K562 (cell line): ENCODE measurements around the gene TK1. TPM values are rescaled to one million over a fixed set of nuclear protein-coding genes. Genes with fewer than 3 reads are reported as not detected.

Source experiments
- CREBBP ChIP-seq: IDR thresholded peaks from one replicate; pipeline ENCODE4 v1.6.1; 2012; ENCODE audit warnings: low read depth, mild to moderate bottlenecking, control low read depth, inconsistent platforms, low read length
- CXXC5 ChIP-seq: fragments of 250-450 bp; sonication (Bioruptor Pico); IDR thresholded peaks from 2 replicates; pipeline ENCODE4 v1.8.0; 2022; ENCODE audit warnings: inconsistent platforms, mild to moderate bottlenecking, moderate library complexity
- GATA2 ChIP-seq: sonication (generic); formaldehyde crosslinking; IDR thresholded peaks from 2 replicates; pipeline ENCODE4 v1.4.0; 2020; ENCODE audit warnings: mild to moderate bottlenecking, missing genetic modification reagents
- ILF3 ChIP-seq: fragments of 450-650 bp; IDR thresholded peaks from 2 replicates; pipeline ENCODE4 v1.6.1; 2018; ENCODE audit warnings: antibody characterized with exemption, mild to moderate bottlenecking, moderate library complexity, borderline replicate concordance
- KLF6 ChIP-seq: fragments of 250-450 bp; sonication (Bioruptor Pico); IDR thresholded peaks from 2 replicates; pipeline ENCODE4 v1.4.0; 2020; ENCODE audit warnings: mild to moderate bottlenecking, moderate library complexity, borderline replicate concordance
- MYC ChIP-seq, 2 experiments: fragments of 250-450 bp in 1 of 2; sonication (Bioruptor Pico) in 1 of 2; IDR thresholded peaks; 2 replicates each; pipeline versions ENCODE4 v1.5.1 to v1.6.1; 2012 to 2021; ENCODE audit warnings: low read depth in 2 of 2, borderline replicate concordance in 1 of 2, improper control_type of control experiment in 1 of 2, low read length in 1 of 2, mild to moderate bottlenecking in 1 of 2, moderate library complexity in 1 of 2
- PATZ1 ChIP-seq: fragments of 250-450 bp; sonication (Bioruptor Pico); IDR thresholded peaks from 2 replicates; pipeline ENCODE4 v1.5.0; 2020; ENCODE audit warnings: mild to moderate bottlenecking, borderline replicate concordance
- PKNOX1 ChIP-seq: fragments of 450-650 bp; IDR thresholded peaks from 2 replicates; pipeline ENCODE4 v1.6.1; 2016
- SMARCC2 ChIP-seq: fragments of 450-650 bp; IDR thresholded peaks from 2 replicates; pipeline ENCODE4 v1.6.1; 2017; ENCODE audit warnings: antibody characterized with exemption, moderate library complexity, mild to moderate bottlenecking, low read depth
- TAF7 ChIP-seq: fragments of 450-650 bp; IDR thresholded peaks from 2 replicates; pipeline ENCODE4 v1.6.1; 2016; ENCODE audit warnings: missing genetic modification characterization, missing compliant biosample characterization
- TGIF2 ChIP-seq: sonication (generic); formaldehyde crosslinking; IDR thresholded peaks from 2 replicates; pipeline ENCODE4 v1.8.1; 2022; ENCODE audit warnings: mild to moderate bottlenecking, missing genetic modification reagents, moderate library complexity
- ZBTB34 ChIP-seq: fragments of 250-450 bp; sonication (Bioruptor Pico); IDR thresholded peaks from 2 replicates; pipeline ENCODE4 v1.8.0; 2021; ENCODE audit warnings: mild to moderate bottlenecking, moderate library complexity
- ZMIZ1 ChIP-seq, 2 experiments: fragments of 150-350 bp in 1 of 2; IDR thresholded peaks; 2 replicates each; pipeline ENCODE4 v1.6.1; 2012 to 2016; ENCODE audit warnings: low read depth in 2 of 2, low read length in 2 of 2, mild to moderate bottlenecking in 1 of 2, moderate library complexity in 1 of 2
- ZNF175 ChIP-seq: fragments of 200-800 bp; sonication (Bioruptor generic); IDR thresholded peaks from 2 replicates; pipeline ENCODE4 v1.6.1; 2016; ENCODE audit warnings: low read depth, mild to moderate bottlenecking, missing genetic modification characterization, missing compliant biosample characterization
- ZNF639 ChIP-seq, 2 experiments: fragments of 200-800 bp in 1 of 2; sonication (Bioruptor generic) in 1 of 2; sonication (generic) in 1 of 2; formaldehyde crosslinking in 1 of 2; IDR thresholded peaks in 1 of 2; conservative IDR thresholded peaks in 1 of 2; 2 replicates each; pipeline versions ENCODE4 v1.5.0 to v1.6.1; 2016 to 2020; ENCODE audit warnings: missing compliant biosample characterization in 1 of 2, missing genetic modification characterization in 1 of 2, missing genetic modification reagents in 1 of 2
- polyA plus RNA-seq, 8 experiments: library from polyadenylated mRNA; depleted of rRNA in 4 of 8; stranded (reverse) in 5 of 8; unstranded in 3 of 8; fragments of >200 nt; fragmentation: Nextera tagmentation in 2 of 8; fragmentation: Illumina TruSeq in 1 of 8; extraction: Ambion mirVana in 2 of 8; extraction: Trizol in 1 of 8; gene quantifications; 2 replicates each; pipeline versions ENCODE4 v1.2.1 to v1.2.3, GENCODE V29; 2011 to 2014; ENCODE audit warnings: inconsistent platforms in 1 of 8, missing spikeins in 1 of 8
- total RNA-seq, 7 experiments: library from RNA; depleted of rRNA in 6 of 7; stranded (reverse); fragments of >200 nt in 6 of 7; fragmentation: Illumina TruSeq in 2 of 7; extraction: Trizol in 2 of 7; gene quantifications; 2 replicates each; pipeline versions ENCODE4 v1.2.1 to v1.2.3, GENCODE V29; 2011 to 2021; ENCODE audit warnings: low replicate concordance in 1 of 7

The TK1 gene
- total and polyA plus RNA-seq, 9 of the 15 experiments (the other 6 are each of a cell fraction or from before 2014, with no cell fraction given): 8.4 to 280 (median 103) TPM

GRCh38 chr17:78127239-78127887, 59.5 kb downstream of the TK1 start (continued):
- 0 out of 4 replicates have a peak, but pooled peaks of 1 of the 2 experiments have one; percentile 27 for TF ChIP-seq ZMIZ1 (IDR thresholded peaks at IDR 0.05; ENCODE audit: low read depth in 2 of 2, low read length in 2 of 2)
- TF ChIP-seq ZNF175 (CRISPR knock-in tag): no peak
- no peak for TF ChIP-seq PKNOX1
- no peak for TF ChIP-seq GATA2 (CRISPR knock-in tag)
- TF ChIP-seq SMARCC2: no peak
- TF ChIP-seq TGIF2 (CRISPR knock-in tag): no peak
- TF ChIP-seq MYC (IDR thresholded peaks at IDR 0.05; ENCODE audit: low read depth, low read length): peak; percentile 76; the same call in 1 of the 2 replicates
- TF ChIP-seq MYC (CRISPR knock-in tag; IDR thresholded peaks at IDR 0.05; ENCODE audit: borderline replicate concordance, low read depth): 0 out of 2 replicates have a peak, but pooled peaks have one; percentile 34
- no peak for TF ChIP-seq ZNF639 (CRISPR knock-in tag; conservative IDR thresholded peaks at IDR 0.05 in 1 of 2, IDR thresholded peaks at IDR 0.05 in 1 of 2)
- 0 out of 2 replicates have a peak, but pooled peaks have one; percentile 57 for TF ChIP-seq PATZ1 (CRISPR knock-in tag)
- TF ChIP-seq CXXC5 (CRISPR knock-in tag): peak; percentile 35; the same call in 1 of the 2 replicates
- TF ChIP-seq ZBTB34 (CRISPR knock-in tag): no peak
- TF ChIP-seq KLF6: no peak; the same call in 1 of the 2 replicates
- no peak for TF ChIP-seq ILF3
- peak; percentile 40 for TF ChIP-seq TAF7 (tag)
- no peak for TF ChIP-seq CREBBP
